ENCODE results near the gene UTP15. TPM values are rescaled to one million over a fixed set of nuclear protein-coding genes. Genes with fewer than 3 reads are reported as not detected.
A peak's percentile ranks its signal among the peaks of the same experiment; 100 is the strongest.

The UTP15 gene
- total and polyA plus RNA-seq, 8 donors = 1.9 to 8.2 (median 5.3) TPM

DNA sequence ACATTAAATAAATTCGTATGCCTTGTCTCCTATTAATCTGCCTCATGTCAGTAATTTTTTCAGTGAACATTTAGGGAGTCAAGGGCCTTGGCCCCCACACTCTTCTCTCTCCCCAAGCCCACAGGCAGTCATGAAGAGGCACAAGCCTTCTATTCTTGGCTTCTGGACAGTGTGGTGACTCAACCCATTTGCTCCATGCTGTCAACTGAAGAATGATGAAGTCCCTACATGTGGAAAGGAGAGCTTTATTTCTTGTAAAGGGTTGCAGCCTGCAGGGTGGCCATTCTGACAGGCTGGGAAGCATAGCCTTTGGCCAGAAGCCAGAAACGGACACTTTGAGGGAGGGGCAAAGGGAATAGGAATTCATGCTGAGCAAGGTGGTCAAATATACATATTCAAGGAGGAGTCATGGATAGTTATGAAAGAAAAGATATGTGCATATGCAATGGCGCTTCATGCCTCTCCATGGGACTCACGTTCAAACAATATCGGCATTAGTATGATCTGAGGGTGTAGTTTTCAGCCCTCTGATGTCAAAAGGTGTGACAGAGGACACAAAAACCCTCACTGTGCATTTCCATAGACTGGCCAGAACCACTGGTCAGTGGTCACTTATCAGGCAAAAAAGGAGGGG lies 31.4 kb upstream of the UTP15 start:
- Histone ChIP-seq H3K27me3 (no peaks in the 10 kb centered on the region), H3K4me1 (no peaks in the 10 kb centered on the region), H3K4me3 (no peak overlapping the region), H3K27ac (no peak overlapping the region), H3K9me3 (no peaks in the 10 kb centered on the region), H3K36me3 (no peaks in the 10 kb centered on the region)
- DNase-seq (no peak), ATAC-seq (no peak), FAIRE-seq (no peak)
- TF ChIP-seq, protein P1, sequence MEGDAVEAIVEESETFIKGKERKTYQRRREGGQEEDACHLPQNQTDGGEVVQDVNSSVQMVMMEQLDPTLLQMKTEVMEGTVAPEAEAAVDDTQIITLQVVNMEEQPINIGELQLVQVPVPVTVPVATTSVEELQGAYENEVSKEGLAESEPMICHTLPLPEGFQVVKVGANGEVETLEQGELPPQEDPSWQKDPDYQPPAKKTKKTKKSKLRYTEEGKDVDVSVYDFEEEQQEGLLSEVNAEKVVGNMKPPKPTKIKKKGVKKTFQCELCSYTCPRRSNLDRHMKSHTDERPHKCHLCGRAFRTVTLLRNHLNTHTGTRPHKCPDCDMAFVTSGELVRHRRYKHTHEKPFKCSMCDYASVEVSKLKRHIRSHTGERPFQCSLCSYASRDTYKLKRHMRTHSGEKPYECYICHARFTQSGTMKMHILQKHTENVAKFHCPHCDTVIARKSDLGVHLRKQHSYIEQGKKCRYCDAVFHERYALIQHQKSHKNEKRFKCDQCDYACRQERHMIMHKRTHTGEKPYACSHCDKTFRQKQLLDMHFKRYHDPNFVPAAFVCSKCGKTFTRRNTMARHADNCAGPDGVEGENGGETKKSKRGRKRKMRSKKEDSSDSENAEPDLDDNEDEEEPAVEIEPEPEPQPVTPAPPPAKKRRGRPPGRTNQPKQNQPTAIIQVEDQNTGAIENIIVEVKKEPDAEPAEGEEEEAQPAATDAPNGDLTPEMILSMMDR (IDR thresholded peaks at IDR 0.05) = no peak
- 60 to 64% methylated on average over 5 of the region's 5 CpGs for WGBS, 2 donors
- intact Hi-C loops (cut with DNase I) = no loop called here

DNA sequence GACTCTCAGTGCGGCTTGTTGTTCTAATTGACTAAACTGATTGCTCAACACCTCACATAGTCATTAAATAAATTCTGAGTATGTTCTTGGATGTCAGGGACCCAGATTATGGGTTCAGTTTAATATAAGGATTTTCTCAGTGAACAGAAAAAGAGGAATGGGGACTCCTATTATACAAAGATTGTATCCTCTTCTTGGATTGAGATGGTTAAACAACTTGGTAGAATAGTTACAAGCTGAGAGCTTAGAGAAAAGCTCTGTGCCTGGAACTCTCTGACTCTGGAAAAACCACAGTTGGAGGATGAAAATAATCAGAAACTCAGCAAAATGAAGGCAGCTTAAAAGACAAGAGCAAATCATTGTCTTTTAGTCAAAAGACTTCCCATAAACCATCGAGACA lies 30.6 kb upstream of the UTP15 start:
- Histone ChIP-seq H3K27ac (no peak overlapping the region), H3K9me3 (no peaks in the 10 kb centered on the region), H3K4me1 (no peaks in the 10 kb centered on the region), H3K27me3 (no peaks in the 10 kb centered on the region), H3K36me3 (no peaks in the 10 kb centered on the region), H3K4me3 (no peak overlapping the region)
- TF ChIP-seq, protein P1 (IDR thresholded peaks at IDR 0.05) = no peak
- ATAC-seq (no peak), DNase-seq (no peak), FAIRE-seq (no peak)
- intact Hi-C loops (cut with DNase I) = no loop called here
- 79 to 88% methylated on average over 2 of the region's 2 CpGs for WGBS, 2 donors

DNA sequence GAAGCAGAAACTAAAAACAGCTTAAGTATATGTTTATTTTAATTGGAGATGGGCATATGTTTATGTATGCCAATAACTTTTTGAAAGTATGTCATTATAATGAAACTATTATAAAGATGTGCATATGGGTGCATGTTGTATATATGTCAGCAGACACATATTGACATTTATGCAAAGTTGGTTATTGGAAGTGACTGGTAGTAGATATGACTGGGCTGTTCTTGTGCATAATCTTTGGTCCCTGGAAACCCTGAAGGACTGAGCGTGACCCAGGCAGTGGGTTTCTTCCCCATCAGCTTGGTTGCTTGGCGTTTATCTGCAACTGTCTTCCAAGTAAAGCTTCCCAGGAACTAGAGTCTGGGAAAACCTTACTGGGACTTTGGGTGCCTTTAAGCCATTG lies 25.8 kb upstream of the UTP15 start:
- no peak for FAIRE-seq
- intact Hi-C loops (cut with DNase I) = no loop called here

DNA sequence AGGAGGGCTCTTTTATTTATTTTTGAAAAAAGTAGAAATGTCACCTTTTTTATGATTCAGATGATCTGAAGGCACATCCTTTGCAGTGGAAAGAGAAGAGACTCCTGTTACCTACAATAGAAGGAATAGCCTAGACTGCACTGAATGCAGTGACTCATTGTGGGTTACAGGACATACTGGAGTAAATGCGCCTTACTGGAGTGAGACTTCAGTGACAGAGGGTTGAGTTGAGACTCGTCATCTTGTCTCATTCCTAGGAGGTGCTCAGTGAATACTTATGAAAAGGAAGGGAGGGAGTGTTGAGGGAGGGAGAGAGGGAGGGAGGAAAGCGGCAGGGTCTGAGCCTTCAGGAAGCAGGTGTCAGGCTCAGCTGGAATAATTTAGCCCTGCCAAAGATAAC lies 25.4 kb upstream of the UTP15 start:
- no peak for FAIRE-seq
- TF ChIP-seq, protein P1 (IDR thresholded peaks at IDR 0.05) = no peak
- 52 to 59% methylated on average over 3 of the region's 3 CpGs for WGBS, 2 donors

More for the DNA sequence above, 25.8 kb upstream of the UTP15 start:
- Histone ChIP-seq H3K4me3 (no peak overlapping the region), H3K36me3 (no peaks in the 10 kb centered on the region), H3K4me1 (peaks cover 0 to 4% (median 0%) of the 10 kb centered on the region in 3 donors), H3K27ac (no peak overlapping the region), H3K9me3 (no peaks in the 10 kb centered on the region), H3K27me3 (no peaks in the 10 kb centered on the region)
- no peak for ATAC-seq
- TF ChIP-seq, protein P1 (IDR thresholded peaks at IDR 0.05) = no peak
- WGBS, 2 donors = 66 to 74% methylated on average over 2 of the region's 2 CpGs
- no peak for DNase-seq

DNA sequence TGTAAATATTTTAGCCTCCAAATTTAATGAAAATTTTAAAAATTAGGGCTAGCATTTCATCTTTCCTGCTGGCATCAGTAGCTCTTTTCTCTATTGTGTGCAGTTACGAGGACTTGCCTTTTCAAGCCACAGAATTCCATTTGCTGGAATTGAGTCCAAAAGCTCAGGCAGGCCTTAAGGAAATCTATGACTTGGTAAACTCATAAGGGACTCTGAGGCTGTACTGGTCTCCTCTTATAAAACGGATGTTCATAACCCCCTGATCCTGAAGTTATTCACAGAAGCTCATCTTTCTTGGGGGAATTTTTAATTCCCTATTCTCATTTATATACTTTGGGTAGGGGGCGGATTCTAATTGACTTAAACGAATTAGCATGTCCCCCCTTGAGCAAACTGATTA lies 23.5 kb upstream of the UTP15 start:
- no peak overlapping the region for H3K4me3 ChIP-seq
- H3K9me3 ChIP-seq = no peaks in the 10 kb centered on the region
- WGBS, 2 donors = 55 to 71% methylated on average over 4 of the region's 4 CpGs
- no peaks in the 10 kb centered on the region for H3K27me3 ChIP-seq
- H3K36me3 ChIP-seq = no peaks in the 10 kb centered on the region
- peaks cover 0 to 4% (median 0%) of the 10 kb centered on the region in 3 donors for H3K4me1 ChIP-seq
- FAIRE-seq (no peak), ATAC-seq (peak in 1 of 4 donors; percentile 31), DNase-seq (no peak)
- H3K27ac ChIP-seq = peak overlapping the region in 2 of 4 donors; percentile 25 to 42
- intact Hi-C loops (cut with DNase I) = no loop called here
- TF ChIP-seq, protein P1 (IDR thresholded peaks at IDR 0.05) = no peak

More for the DNA sequence above, 25.4 kb upstream of the UTP15 start:
- ATAC-seq (peak in 1 of 4 donors; percentile 29), DNase-seq (no peak)
- intact Hi-C loops (cut with DNase I) = no loop called here
- H3K27me3 ChIP-seq = no peaks in the 10 kb centered on the region
- peaks cover 0 to 4% (median 0%) of the 10 kb centered on the region in 3 donors for H3K4me1 ChIP-seq
- H3K27ac ChIP-seq = no peak overlapping the region
- H3K9me3 ChIP-seq = no peaks in the 10 kb centered on the region
- H3K36me3 ChIP-seq = no peaks in the 10 kb centered on the region
- H3K4me3 ChIP-seq = no peak overlapping the region

Measured in pancreas (tissue), 10 donors.